Stimulated activated naive CD8-positive, alpha-beta T cell treated with anti-CD3 and anti-CD28 coated beads, Interleukin-15, Interleukin-2, amounts not matched to agents 100 ng/mL and 50 ng/mL, for 24 hours (primary cell): ENCODE measurements around the gene LRRC75B.

Experiments
- H3K27ac Mint-ChIP-seq: one replicate; pipeline ENCODE4 v1.8.0; 2021; ENCODE audit warnings: mild to moderate bottlenecking, mixed read lengths
- H3K27me3 Mint-ChIP-seq: one replicate; pipeline ENCODE4 v1.8.0; 2021; ENCODE audit warnings: mixed read lengths
- H3K36me3 Mint-ChIP-seq: one replicate; pipeline ENCODE4 v1.8.0; 2021; ENCODE audit warnings: low read depth, mixed read lengths
- H3K4me1 Mint-ChIP-seq: one replicate; pipeline ENCODE4 v1.8.0; 2021; ENCODE audit warnings: low read depth, mixed read lengths
- H3K4me3 Mint-ChIP-seq: one replicate; pipeline ENCODE4 v1.8.0; 2021; ENCODE audit warnings: mild to moderate bottlenecking, mixed read lengths
- H3K9me3 Mint-ChIP-seq: one replicate; pipeline ENCODE4 v1.8.0; 2021; ENCODE audit warnings: mixed read lengths

LRRC75B gene

DNA sequence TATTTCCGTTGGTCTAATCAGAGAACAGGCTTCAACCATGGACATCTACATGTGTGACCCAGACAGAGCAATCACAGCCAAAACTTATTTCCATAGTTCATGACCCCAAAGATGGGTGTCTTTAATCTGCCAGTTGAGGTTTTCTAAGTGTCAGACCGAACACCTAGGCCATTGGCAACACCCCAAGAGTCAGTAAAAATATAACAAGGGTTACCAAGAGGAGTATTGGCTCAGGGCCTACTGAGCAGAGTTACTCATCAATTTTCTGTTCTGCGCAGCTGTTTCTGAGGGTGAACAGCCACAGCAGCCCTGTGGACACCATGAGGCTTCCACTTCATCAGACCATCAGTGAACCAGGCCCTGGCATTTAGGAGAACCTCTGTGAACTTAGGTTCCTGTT lies 56.8 kb downstream of the LRRC75B start:
- Mint-ChIP-seq H3K4me3 (no peak overlapping the region), H3K36me3 (peaks cover 14% of the 10 kb centered on the region), H3K4me1 (no peaks in the 10 kb centered on the region), H3K27me3 (no peaks in the 10 kb centered on the region), H3K27ac (no peak overlapping the region), H3K9me3 (no peaks in the 10 kb centered on the region)
